Esophagus squamous epithelium (tissue), 5 donors: Measurements from ENCODE around the gene CNTNAP2. TPM values are rescaled to one million over a fixed set of nuclear protein-coding genes. Genes with fewer than 3 reads are reported as not detected.

Source experiments
- DNase-seq: peaks from one replicate; lab custom pipeline; 2025; lab: John Stamatoyannopoulos, UW
- H3K27ac ChIP-seq, 4 donors: fragments of 200-600 bp; sonication (generic); one replicate each; pipeline ENCODE4 v1.5.1; 2016 to 2019; ENCODE audit warnings: mild to moderate bottlenecking in 1 of 4
- H3K27me3 ChIP-seq, 4 donors: fragments of 200-600 bp; sonication (generic); 1 replicate in 3 of 4; 2 replicates in 1 of 4; pipeline versions ENCODE4 v1.5.1 to v1.6.0; 2017 to 2021; ENCODE audit warnings: antibody characterized with exemption in 1 of 4
- H3K36me3 ChIP-seq, 3 donors: fragments of 200-600 bp; sonication (generic); one replicate each; pipeline ENCODE4 v1.5.1; 2016 to 2019
- H3K4me1 ChIP-seq, 3 donors: fragments of 200-600 bp; sonication (generic); one replicate each; pipeline ENCODE4 v1.5.1; 2017 to 2019
- H3K4me3 ChIP-seq, 4 donors: fragments of 200-600 bp; sonication (generic); 1 replicate in 3 of 4; 2 replicates in 1 of 4; pipeline ENCODE4 v1.5.1; 2016 to 2019; ENCODE audit warnings: mild to moderate bottlenecking in 2 of 4, moderate library complexity in 1 of 4
- H3K9me3 ChIP-seq, 3 donors: fragments of 200-600 bp; sonication (generic); one replicate each; pipeline ENCODE4 v1.5.1; 2016 to 2019
- POLR2A ChIP-seq, 4 donors: fragments of 450-650 bp; IDR thresholded peaks; one replicate each; pipeline ENCODE4 v1.6.1; 2017; ENCODE audit warnings: antibody characterized with exemption in 4 of 4, mild to moderate bottlenecking in 4 of 4, moderate library complexity in 3 of 4
- WGBS, 2 donors: methylation state at CpG; one replicate each; pipeline ENCODE4 v1.1.5; 2018; 5-methylcytosine and 5-hydroxymethylcytosine counted together
- intact Hi-C: fragments of 100-400 bp; cut with DNase I; formaldehyde crosslinking; loops from one replicate; pipeline ENCODE4 v1.15.0; 2022
- total RNA-seq, 4 donors: library from RNA; depleted of rRNA; stranded (reverse); fragments of >200 nt; gene quantifications; one replicate each; pipeline ENCODE4 v1.1.0, GENCODE V29; 2016
- TF ChIP-seq, protein P1 (sequence below), 6 experiments: fragments of 450-650 bp in 4 of 6; fragments of 200-600 bp in 2 of 6; sonication (generic) in 2 of 6; IDR thresholded peaks; one replicate each; pipeline ENCODE4 v1.5.1; 2016 to 2019; ENCODE audit warnings: antibody characterized with exemption in 6 of 6, mild to moderate bottlenecking in 4 of 6, moderate library complexity in 4 of 6
- donor health status: DM: yes; HTN: yes; CAD: no.

Gene CNTNAP2
- total RNA-seq, 4 donors from 2014 or later, result 0.95 to 2.3 (median 1.2) TPM

DNA sequence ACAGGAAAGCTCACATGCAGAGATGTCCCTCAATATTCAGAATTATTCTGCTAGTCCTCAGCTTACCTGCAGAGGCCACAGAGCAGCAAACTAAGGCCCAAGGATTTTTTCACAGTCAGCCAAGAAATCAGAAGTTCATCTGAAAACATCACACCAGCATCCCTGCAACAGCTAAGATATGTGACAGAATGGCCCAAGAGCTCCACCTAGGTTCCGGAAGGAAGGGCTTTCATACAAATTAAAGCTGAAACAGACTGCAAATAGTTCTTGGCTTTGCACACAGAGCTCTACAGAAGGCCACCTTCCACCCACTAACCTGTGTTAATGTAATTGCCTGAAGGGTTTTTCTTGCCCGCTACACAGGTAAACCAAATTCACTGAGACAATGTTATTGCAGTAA, 2035.2 kb downstream of the CNTNAP2 start:
- DNase-seq, result no peak
- TF ChIP-seq, protein P1, sequence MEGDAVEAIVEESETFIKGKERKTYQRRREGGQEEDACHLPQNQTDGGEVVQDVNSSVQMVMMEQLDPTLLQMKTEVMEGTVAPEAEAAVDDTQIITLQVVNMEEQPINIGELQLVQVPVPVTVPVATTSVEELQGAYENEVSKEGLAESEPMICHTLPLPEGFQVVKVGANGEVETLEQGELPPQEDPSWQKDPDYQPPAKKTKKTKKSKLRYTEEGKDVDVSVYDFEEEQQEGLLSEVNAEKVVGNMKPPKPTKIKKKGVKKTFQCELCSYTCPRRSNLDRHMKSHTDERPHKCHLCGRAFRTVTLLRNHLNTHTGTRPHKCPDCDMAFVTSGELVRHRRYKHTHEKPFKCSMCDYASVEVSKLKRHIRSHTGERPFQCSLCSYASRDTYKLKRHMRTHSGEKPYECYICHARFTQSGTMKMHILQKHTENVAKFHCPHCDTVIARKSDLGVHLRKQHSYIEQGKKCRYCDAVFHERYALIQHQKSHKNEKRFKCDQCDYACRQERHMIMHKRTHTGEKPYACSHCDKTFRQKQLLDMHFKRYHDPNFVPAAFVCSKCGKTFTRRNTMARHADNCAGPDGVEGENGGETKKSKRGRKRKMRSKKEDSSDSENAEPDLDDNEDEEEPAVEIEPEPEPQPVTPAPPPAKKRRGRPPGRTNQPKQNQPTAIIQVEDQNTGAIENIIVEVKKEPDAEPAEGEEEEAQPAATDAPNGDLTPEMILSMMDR (IDR thresholded peaks at IDR 0.05), result no peak
- no peak for TF ChIP-seq POLR2A (IDR thresholded peaks at IDR 0.05)
- no peaks in the 10 kb centered on the region for H3K36me3 ChIP-seq
- no peaks in the 10 kb centered on the region for H3K27me3 ChIP-seq
- H3K4me1 ChIP-seq, result peaks cover 0 to 9% (median 0%) of the 10 kb centered on the region in 3 donors
- no peak overlapping the region for H3K27ac ChIP-seq
- intact Hi-C loops, result no loop called here
- H3K9me3 ChIP-seq, result no peaks in the 10 kb centered on the region
- H3K4me3 ChIP-seq, result no peak overlapping the region
- WGBS, 2 donors, result 75 to 85% methylated on average over 2 of the region's 2 CpGs

DNA sequence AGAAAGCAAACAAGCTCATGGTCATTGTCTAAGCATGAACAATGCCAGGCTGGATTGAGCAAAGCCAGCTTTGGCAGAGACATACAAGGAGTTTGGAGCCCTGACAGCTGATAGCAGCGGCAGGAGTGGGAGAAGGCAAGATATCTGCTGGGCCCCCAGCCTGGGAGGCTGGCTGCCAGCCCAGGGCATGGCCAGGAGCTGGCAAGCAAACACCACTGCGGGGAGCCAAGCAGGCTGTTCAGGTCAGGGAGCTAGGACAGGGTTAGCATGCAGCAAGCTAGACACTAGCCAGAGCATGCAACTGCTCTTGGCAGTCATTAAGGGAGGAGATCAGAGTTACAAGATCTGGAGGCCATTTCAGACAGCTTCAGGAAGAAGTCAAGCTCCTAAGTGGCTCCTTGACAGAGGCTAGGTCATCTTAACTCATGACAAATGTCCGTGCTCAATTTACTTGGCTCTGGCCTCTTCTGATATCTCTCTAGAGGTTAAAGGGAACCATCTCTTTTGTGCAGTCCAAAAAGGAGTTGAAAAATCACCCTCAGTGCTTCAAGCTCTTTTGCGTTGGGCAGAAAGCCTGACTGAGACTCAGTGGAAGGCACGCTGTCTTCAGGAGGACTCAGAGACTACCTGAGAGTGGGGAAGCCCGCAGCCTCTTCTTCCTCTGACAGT, 2037.1 kb downstream of the CNTNAP2 start:
- Histone ChIP-seq H3K36me3 (no peaks in the 10 kb centered on the region), H3K9me3 (no peaks in the 10 kb centered on the region), H3K4me1 (peaks cover 0 to 9% (median 0%) of the 10 kb centered on the region in 3 donors), H3K4me3 (no peak overlapping the region), H3K27me3 (no peaks in the 10 kb centered on the region), H3K27ac (no peak overlapping the region)
- no peak for TF ChIP-seq POLR2A (IDR thresholded peaks at IDR 0.05)
- TF ChIP-seq, protein P1 (IDR thresholded peaks at IDR 0.05), result no peak
- WGBS, 2 donors, result 34 to 55% methylated on average over 4 to 6 of the region's 6 CpGs
- DNase-seq, result no peak
- intact Hi-C loops, result no loop called here

DNA sequence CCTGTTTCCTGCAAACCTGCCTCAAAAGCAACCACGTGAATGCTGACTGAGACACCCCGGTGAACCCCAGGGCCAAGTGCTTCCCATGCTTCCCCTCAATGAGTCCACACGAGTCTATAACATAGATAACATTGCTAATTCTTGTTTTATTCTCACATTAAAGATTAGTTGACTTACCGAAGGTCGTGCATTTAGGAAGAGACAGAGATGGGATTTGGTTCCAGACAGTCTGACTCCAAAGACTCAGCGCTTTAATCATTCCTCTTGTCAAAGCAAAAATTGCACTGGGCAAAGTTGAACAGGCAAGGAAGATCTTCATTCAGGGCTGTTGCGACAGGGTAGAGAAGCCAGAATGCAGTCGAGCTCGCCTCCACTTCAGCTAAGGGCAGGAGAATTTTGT, 2038.4 kb downstream of the CNTNAP2 start:
- no peaks in the 10 kb centered on the region for H3K9me3 ChIP-seq
- DNase-seq, result no peak
- TF ChIP-seq, protein P1 (IDR thresholded peaks at IDR 0.05), result no peak
- TF ChIP-seq POLR2A (IDR thresholded peaks at IDR 0.05), result no peak
- intact Hi-C loops, result no loop called here
- no peaks in the 10 kb centered on the region for H3K27me3 ChIP-seq
- peaks cover 0 to 9% (median 0%) of the 10 kb centered on the region in 3 donors for H3K4me1 ChIP-seq
- H3K4me3 ChIP-seq, result no peak overlapping the region
- H3K36me3 ChIP-seq, result no peaks in the 10 kb centered on the region
- whole genome bisulfite sequencing, 2 donors, result 76 to 78% methylated on average over 9 of the region's 9 CpGs
- H3K27ac ChIP-seq, result no peak overlapping the region

DNA sequence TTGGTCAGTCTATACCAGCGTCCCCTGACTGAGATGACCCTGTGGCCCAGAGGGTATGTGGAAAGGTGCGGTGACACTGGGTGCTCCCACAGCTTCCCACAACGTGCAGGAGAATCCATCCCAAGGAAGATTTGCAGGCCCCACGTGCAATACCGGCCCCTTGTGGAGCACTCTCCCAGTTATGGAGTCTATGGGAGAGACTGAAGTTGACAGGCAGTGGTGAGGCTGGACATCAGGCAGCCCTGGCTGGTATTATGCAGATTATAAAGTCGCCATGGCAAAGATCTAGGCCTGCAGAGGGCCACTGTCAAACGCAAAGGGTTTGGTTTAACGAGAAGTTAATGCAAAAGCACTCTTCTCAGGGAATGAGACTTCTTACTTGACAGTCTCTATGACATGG, 2039.2 kb downstream of the CNTNAP2 start:
- intact Hi-C loops, result no loop called here
- Histone ChIP-seq H3K27me3 (no peaks in the 10 kb centered on the region), H3K36me3 (no peaks in the 10 kb centered on the region), H3K9me3 (no peaks in the 10 kb centered on the region), H3K4me3 (no peak overlapping the region), H3K27ac (no peak overlapping the region), H3K4me1 (peaks cover 0 to 9% (median 0%) of the 10 kb centered on the region in 3 donors)
- 82 to 85% methylated on average over 7 to 8 of the region's 8 CpGs for WGBS, 2 donors
- no peak for DNase-seq
- TF ChIP-seq, protein P1 (IDR thresholded peaks at IDR 0.05), result no peak
- TF ChIP-seq POLR2A (IDR thresholded peaks at IDR 0.05), result no peak

DNA sequence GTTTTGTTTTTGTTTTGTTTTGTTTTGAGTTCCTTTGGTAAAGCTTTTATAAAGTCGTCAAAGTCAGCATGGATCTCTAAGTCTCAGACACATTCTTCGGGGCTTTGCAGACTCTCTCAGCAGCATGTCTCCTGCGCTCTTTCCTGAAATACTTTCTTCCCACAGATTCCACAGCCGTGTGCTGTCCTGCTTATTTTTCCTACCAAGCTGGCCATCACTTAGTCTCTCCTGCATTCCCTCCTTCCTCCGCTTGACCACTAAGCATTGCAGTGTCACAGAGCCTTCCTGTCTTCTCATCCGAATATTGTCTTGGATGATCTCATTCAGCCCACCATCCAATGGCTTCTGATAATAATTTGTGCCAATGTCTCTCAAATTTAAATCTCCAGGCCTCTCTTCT, 2039.6 kb downstream of the CNTNAP2 start:
- intact Hi-C loops, result no loop called here
- H3K27me3 ChIP-seq, result no peaks in the 10 kb centered on the region
- DNase-seq, result no peak
- no peaks in the 10 kb centered on the region for H3K9me3 ChIP-seq
- WGBS, 2 donors, result 83 to 85% methylated on average over 6 of the region's 6 CpGs
- no peak overlapping the region for H3K27ac ChIP-seq
- no peaks in the 10 kb centered on the region for H3K36me3 ChIP-seq
- no peak overlapping the region for H3K4me3 ChIP-seq
- TF ChIP-seq, protein P1 (IDR thresholded peaks at IDR 0.05), result no peak
- no peak for TF ChIP-seq POLR2A (IDR thresholded peaks at IDR 0.05)
- peaks cover 0 to 9% (median 0%) of the 10 kb centered on the region in 3 donors for H3K4me1 ChIP-seq
